Measurements from ENCODE around the gene SNX33. TPM values are rescaled to one million over a fixed set of nuclear protein-coding genes. Genes with fewer than 3 reads are reported as not detected.
"Not testable (repeated sequence)": the region's sequence is repeated elsewhere in the genome, so short reads cannot be mapped to it uniquely, and the experiment has no call there.

Gene SNX33
- polyA plus RNA-seq, 2 donors, result 24.0 to 43.4 TPM

- H3K27me3 ChIP-seq (ENCODE audit: control insufficient read depth in 1 of 2, insufficient read depth in 2 of 2, low read length in 2 of 2), result no peaks in the 10 kb centered on the region
- WGBS, 2 donors, result 38 to 56% methylated on average over 7 of the region's 7 CpGs
- H3K36me3 ChIP-seq (ENCODE audit: control insufficient read depth in 2 of 2, insufficient read depth in 2 of 2, low read length in 1 of 2), result no peaks in the 10 kb centered on the region
- H3K4me3 ChIP-seq (ENCODE audit: low read depth in 1 of 2, low read length in 2 of 2), result no peak overlapping the region
- peak overlapping the region; percentile 66 to 73 for H3K27ac ChIP-seq (ENCODE audit: low read depth in 2 of 2, low read length in 1 of 2)
- peaks cover 7 to 27% of the 10 kb centered on the region in 2 donors for H3K4me1 ChIP-seq (ENCODE audit: control insufficient read depth in 2 of 2, insufficient read depth in 2 of 2, low read length in 1 of 2)
- H3K9me3 ChIP-seq (ENCODE audit: control insufficient read depth in 2 of 2, insufficient read depth in 1 of 2, low read depth in 1 of 2, low read length in 1 of 2), result no peaks in the 10 kb centered on the region
These were observed 48.1 kb downstream of the SNX33 start for GRCh38 chr15:75695634-75696310.

GRCh38 chr15:75696311-75696720, 48.6 kb downstream of the SNX33 start:
- Histone ChIP-seq H3K4me1 (ENCODE audit: control insufficient read depth in 2 of 2, insufficient read depth in 2 of 2, low read length in 1 of 2) (peaks cover 10 to 27% of the 10 kb centered on the region in 2 donors), H3K36me3 (ENCODE audit: control insufficient read depth in 2 of 2, insufficient read depth in 2 of 2, low read length in 1 of 2) (no peaks in the 10 kb centered on the region), H3K27me3 (ENCODE audit: control insufficient read depth in 1 of 2, insufficient read depth in 2 of 2, low read length in 2 of 2) (no peaks in the 10 kb centered on the region), H3K4me3 (ENCODE audit: low read depth in 1 of 2, low read length in 2 of 2) (no peak overlapping the region), H3K27ac (ENCODE audit: low read depth in 2 of 2, low read length in 1 of 2) (peak overlapping the region; percentile 66 to 69), H3K9me3 (ENCODE audit: control insufficient read depth in 2 of 2, insufficient read depth in 1 of 2, low read depth in 1 of 2, low read length in 1 of 2) (no peaks in the 10 kb centered on the region)
- 39 to 50% methylated on average over 14 of the region's 14 CpGs for WGBS, 2 donors

- peaks cover 10 to 27% of the 10 kb centered on the region in 2 donors for H3K4me1 ChIP-seq (ENCODE audit: control insufficient read depth in 2 of 2, insufficient read depth in 2 of 2, low read length in 1 of 2)
- H3K27ac ChIP-seq (ENCODE audit: low read depth in 2 of 2, low read length in 1 of 2), result peak overlapping the region; percentile 66 to 69
- H3K36me3 ChIP-seq (ENCODE audit: control insufficient read depth in 2 of 2, insufficient read depth in 2 of 2, low read length in 1 of 2), result no peaks in the 10 kb centered on the region
- H3K9me3 ChIP-seq (ENCODE audit: control insufficient read depth in 2 of 2, insufficient read depth in 1 of 2, low read depth in 1 of 2, low read length in 1 of 2), result no peaks in the 10 kb centered on the region
- no peaks in the 10 kb centered on the region for H3K27me3 ChIP-seq (ENCODE audit: control insufficient read depth in 1 of 2, insufficient read depth in 2 of 2, low read length in 2 of 2)
- no peak overlapping the region for H3K4me3 ChIP-seq (ENCODE audit: low read depth in 1 of 2, low read length in 2 of 2)
- WGBS, 2 donors, result 37 to 71% methylated on average over 10 to 11 of the region's 11 CpGs
These were observed 49.1 kb downstream of the SNX33 start for GRCh38 chr15:75696854-75697259.

GRCh38 chr15:75697523-75697922, 49.8 kb downstream of the SNX33 start:
- Histone ChIP-seq H3K27me3 (ENCODE audit: control insufficient read depth in 1 of 2, insufficient read depth in 2 of 2, low read length in 2 of 2) (no peaks in the 10 kb centered on the region), H3K4me1 (ENCODE audit: control insufficient read depth in 2 of 2, insufficient read depth in 2 of 2, low read length in 1 of 2) (peaks cover 10 to 27% of the 10 kb centered on the region in 2 donors), H3K36me3 (ENCODE audit: control insufficient read depth in 2 of 2, insufficient read depth in 2 of 2, low read length in 1 of 2) (no peaks in the 10 kb centered on the region), H3K4me3 (ENCODE audit: low read depth in 1 of 2, low read length in 2 of 2) (no peak overlapping the region), H3K9me3 (ENCODE audit: control insufficient read depth in 2 of 2, insufficient read depth in 1 of 2, low read depth in 1 of 2, low read length in 1 of 2) (no peaks in the 10 kb centered on the region), H3K27ac (ENCODE audit: low read depth in 2 of 2, low read length in 1 of 2) (peak overlapping the region; percentile 66 to 69)
- 39 to 61% methylated on average over 7 of the region's 7 CpGs for WGBS, 2 donors

- not testable (repeated sequence) for H3K4me3 ChIP-seq (ENCODE audit: low read depth in 1 of 2, low read length in 2 of 2); H3K9me3 ChIP-seq (ENCODE audit: control insufficient read depth in 2 of 2, insufficient read depth in 1 of 2, low read depth in 1 of 2, low read length in 1 of 2); H3K36me3 ChIP-seq (ENCODE audit: control insufficient read depth in 2 of 2, insufficient read depth in 2 of 2, low read length in 1 of 2); H3K27me3 ChIP-seq (ENCODE audit: control insufficient read depth in 1 of 2, insufficient read depth in 2 of 2, low read length in 2 of 2)
- WGBS, 2 donors, result 56 to 81% methylated on average over 14 to 21 of the region's 21 CpGs
- peak overlapping the region; percentile 69 to 72 for H3K27ac ChIP-seq (ENCODE audit: low read depth in 2 of 2, low read length in 1 of 2)
- peaks cover 10 to 27% of the 10 kb centered on the region in 2 donors for H3K4me1 ChIP-seq (ENCODE audit: control insufficient read depth in 2 of 2, insufficient read depth in 2 of 2, low read length in 1 of 2)
These were observed 50.4 kb downstream of the SNX33 start for GRCh38 chr15:75697974-75698747.

- 53 to 62% methylated on average over 6 to 7 of the region's 7 CpGs for WGBS, 2 donors
- H3K9me3 ChIP-seq (ENCODE audit: control insufficient read depth in 2 of 2, insufficient read depth in 1 of 2, low read depth in 1 of 2, low read length in 1 of 2); H3K36me3 ChIP-seq (ENCODE audit: control insufficient read depth in 2 of 2, insufficient read depth in 2 of 2, low read length in 1 of 2); H3K4me3 ChIP-seq (ENCODE audit: low read depth in 1 of 2, low read length in 2 of 2); H3K27me3 ChIP-seq (ENCODE audit: control insufficient read depth in 1 of 2, insufficient read depth in 2 of 2, low read length in 2 of 2): not testable (repeated sequence)
- H3K4me1 ChIP-seq (ENCODE audit: control insufficient read depth in 2 of 2, insufficient read depth in 2 of 2, low read length in 1 of 2), result peaks cover 8 to 18% of the 10 kb centered on the region in 2 donors
- H3K27ac ChIP-seq (ENCODE audit: low read depth in 2 of 2, low read length in 1 of 2), result peak overlapping the region; percentile 14 to 72
These were observed 51.8 kb downstream of the SNX33 start for GRCh38 chr15:75699517-75699916.

- Histone ChIP-seq H3K4me1 (ENCODE audit: control insufficient read depth in 2 of 2, insufficient read depth in 2 of 2, low read length in 1 of 2) (peaks cover 6 to 13% of the 10 kb centered on the region in 2 donors), H3K27ac (ENCODE audit: low read depth in 2 of 2, low read length in 1 of 2) (peak overlapping the region; percentile 14 to 75)
- 12 to 29% methylated on average over 9 to 15 of the region's 17 CpGs for WGBS, 2 donors
- not testable (repeated sequence) for H3K4me3 ChIP-seq (ENCODE audit: low read depth in 1 of 2, low read length in 2 of 2); H3K36me3 ChIP-seq (ENCODE audit: control insufficient read depth in 2 of 2, insufficient read depth in 2 of 2, low read length in 1 of 2); H3K27me3 ChIP-seq (ENCODE audit: control insufficient read depth in 1 of 2, insufficient read depth in 2 of 2, low read length in 2 of 2); H3K9me3 ChIP-seq (ENCODE audit: control insufficient read depth in 2 of 2, insufficient read depth in 1 of 2, low read depth in 1 of 2, low read length in 1 of 2)
These were observed 52.5 kb downstream of the SNX33 start for GRCh38 chr15:75699961-75700874.

GRCh38 chr15:75701071-75702003, 53.6 kb downstream of the SNX33 start:
- not testable (repeated sequence) for H3K4me3 ChIP-seq (ENCODE audit: low read depth in 1 of 2, low read length in 2 of 2); H3K36me3 ChIP-seq (ENCODE audit: control insufficient read depth in 2 of 2, insufficient read depth in 2 of 2, low read length in 1 of 2); H3K9me3 ChIP-seq (ENCODE audit: control insufficient read depth in 2 of 2, insufficient read depth in 1 of 2, low read depth in 1 of 2, low read length in 1 of 2); H3K27me3 ChIP-seq (ENCODE audit: control insufficient read depth in 1 of 2, insufficient read depth in 2 of 2, low read length in 2 of 2); H3K4me1 ChIP-seq (ENCODE audit: control insufficient read depth in 2 of 2, insufficient read depth in 2 of 2, low read length in 1 of 2)
- peak overlapping the region; percentile 30 to 75 for H3K27ac ChIP-seq (ENCODE audit: low read depth in 2 of 2, low read length in 1 of 2)
- WGBS, 2 donors, result 72 to 80% methylated on average over 10 to 13 of the region's 13 CpGs

All from esophagus (tissue), 2 donors.